HL-60/S4 (cell line): ENCODE data around the gene CORIN.

Source experiments
- in situ Hi-C: fragments of 300-500 bp; cut with MboI; formaldehyde crosslinking; loops from 2 replicates; pipeline ENCODE4 v1.14.3; 2022; ENCODE audit warnings: low sequenced_read_pairs

CORIN gene

DNA sequence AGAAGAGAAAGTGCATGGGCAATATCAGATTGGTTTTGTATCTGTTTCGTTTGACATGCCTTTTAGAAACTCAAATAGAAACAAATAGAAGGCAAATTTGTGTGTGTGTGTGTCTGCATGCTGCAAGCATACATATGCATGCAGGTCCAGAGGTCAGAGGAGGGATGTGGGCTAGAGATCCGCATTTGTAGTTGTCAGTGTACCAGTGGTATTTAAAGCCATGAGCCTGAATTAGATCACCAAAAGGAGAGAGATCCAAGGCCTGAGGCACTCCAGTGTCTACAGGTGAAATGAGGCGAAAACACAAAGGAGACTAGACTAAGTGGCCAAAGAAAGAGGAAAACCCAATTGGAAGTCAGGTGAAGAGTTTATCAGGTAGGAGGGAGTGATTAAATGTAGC lies 106.7 kb downstream of the CORIN start:
- in situ Hi-C loops = no loop called here

DNA sequence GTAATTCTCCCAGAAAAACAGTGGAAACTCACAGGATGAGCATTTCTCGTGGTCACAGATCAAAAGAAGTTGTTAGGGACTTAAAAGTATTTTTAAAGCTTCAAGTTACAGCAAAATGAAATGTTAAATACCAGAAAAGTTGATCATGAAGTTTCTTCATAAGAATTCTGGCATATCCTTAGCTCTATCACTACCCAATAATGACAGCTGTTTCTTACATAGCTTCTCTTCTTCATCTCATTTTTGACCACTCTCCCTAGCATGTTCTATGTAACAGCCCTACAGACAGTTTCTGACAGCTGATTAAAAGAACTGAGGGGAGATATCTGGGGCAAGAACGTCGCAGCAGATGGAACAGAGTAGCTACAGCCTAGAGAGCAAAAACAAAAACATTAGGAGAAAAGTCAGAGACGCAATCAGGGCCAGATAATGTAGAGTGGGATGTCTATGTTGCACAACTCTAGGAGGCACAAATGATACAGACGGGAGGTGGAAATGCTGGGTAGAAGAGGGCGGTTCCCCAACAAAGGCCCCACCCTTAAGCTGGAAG lies 108.7 kb downstream of the CORIN start:
- in situ Hi-C loops = no loop called here

- in situ Hi-C loops = no loop called here
Measured at GRCh38 chr4:47721892-47722575, 115.8 kb downstream of the CORIN start.

GRCh38 chr4:47721485-47721884 lies 116.4 kb downstream of the CORIN start:
- in situ Hi-C loops = no loop called here

DNA sequence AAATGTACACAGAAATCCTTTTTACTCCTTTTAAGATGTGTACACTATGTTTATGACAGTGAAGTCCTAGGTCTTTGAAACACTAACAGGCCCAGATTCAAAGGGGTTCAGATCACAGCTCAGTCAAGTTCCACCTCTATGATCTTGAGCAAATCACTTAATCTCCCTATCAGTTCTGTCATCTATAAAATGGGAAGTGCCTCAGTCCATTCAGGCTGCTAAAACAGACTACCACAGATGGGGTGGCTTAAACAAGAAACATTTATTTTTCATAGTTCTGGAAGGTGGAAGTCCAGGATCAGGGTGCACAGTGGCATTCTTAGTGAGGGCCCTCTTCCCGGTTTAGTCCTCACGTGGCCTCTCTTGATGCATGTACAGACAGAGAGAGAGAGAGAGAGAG lies 117.1 kb downstream of the CORIN start:
- in situ Hi-C loops = no loop called here

GRCh38 chr4:47719576-47719975 lies 118.3 kb downstream of the CORIN start:
- in situ Hi-C loops = no loop called here

GRCh38 chr4:47718696-47719095 lies 119.2 kb downstream of the CORIN start:
- in situ Hi-C loops = no loop called here

GRCh38 chr4:47717188-47717587 lies 120.7 kb downstream of the CORIN start:
- in situ Hi-C loops = no loop called here

DNA sequence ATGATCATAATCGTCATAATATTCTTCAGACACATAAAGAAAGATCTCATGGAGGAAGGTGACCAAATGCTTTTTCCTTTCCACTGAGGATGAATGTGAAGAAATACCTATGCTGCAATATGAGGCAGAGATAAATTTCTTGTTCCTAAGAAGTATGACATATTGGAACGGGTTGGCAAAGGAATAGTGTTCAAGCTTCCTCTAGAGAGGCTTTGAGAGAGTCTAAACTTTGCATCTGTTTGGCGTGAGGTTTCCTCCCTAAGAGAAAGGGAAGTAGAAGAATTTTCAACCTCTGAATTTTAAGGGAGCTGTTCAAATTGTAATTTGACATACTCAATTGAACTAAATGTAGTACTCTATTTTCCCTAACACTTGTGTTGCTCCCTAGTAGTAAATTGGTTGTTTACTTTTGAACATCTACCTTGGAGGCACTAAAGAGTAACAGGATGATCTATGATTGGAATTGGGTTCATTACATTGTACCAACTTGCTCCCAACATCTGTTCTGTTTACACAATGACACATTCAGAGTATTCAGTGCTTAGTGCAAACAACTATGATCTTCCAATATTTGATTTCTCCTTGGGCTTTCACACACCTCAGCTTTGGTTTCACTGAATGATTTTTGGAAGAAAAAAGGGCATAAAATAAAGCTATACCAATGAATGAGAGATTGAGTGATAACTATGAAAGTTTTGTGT lies 122.0 kb downstream of the CORIN start:
- in situ Hi-C loops = no loop called here

- in situ Hi-C loops = no loop called here
Measured at GRCh38 chr4:47714269-47714668, 123.6 kb downstream of the CORIN start.

DNA sequence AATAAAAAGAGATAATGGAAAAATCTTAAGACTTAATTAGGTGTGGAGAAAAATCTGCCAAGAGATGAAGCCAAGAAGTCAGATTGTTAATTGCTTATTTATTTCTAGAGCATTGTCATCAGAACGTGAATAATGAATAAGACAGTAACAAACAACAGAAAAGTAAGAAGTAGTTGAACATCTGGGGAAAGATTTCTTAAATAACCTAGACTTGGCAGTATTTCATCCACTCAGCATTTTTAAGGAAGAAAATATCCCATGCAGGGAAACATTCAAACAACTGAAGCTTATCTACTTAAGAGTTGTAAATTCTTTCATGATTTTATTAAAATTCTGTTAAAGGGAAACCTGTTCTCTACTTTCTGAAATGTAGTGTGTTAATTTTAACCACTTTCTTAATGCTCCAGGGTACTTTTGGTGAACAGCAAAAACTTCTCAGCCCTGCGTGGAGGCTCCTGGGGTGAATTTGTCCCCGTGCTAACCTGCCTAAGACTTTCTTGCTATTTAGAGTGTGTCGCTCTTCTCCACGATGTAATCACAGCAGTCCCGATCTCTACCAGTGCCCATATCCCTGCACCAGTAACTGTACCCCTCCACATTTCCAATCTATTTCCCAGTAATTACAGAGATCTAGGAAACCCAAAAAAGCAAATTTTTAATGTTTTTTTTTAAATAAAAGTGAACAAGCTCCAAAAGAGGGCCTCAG lies 124.6 kb downstream of the CORIN start:
- in situ Hi-C loops = no loop called here

DNA sequence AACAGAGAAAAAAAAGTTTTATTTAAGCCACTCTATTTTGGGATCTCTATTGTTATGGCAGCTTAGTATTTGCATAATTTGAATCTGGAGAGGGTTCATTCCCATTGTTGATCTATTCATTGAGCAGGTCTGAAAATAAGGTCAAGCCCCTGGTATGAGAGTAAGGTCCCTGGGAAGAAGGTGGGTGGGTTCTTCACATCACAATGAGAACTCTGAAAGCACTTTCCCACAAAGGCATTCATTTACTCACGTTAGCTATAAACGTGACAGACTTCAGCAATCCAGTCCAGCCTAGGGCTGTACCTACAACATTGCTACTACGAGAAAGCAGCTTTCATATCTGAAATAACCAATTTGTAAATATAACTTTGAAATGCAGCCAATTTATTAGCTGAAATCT lies 126.2 kb downstream of the CORIN start:
- in situ Hi-C loops = no loop called here

DNA sequence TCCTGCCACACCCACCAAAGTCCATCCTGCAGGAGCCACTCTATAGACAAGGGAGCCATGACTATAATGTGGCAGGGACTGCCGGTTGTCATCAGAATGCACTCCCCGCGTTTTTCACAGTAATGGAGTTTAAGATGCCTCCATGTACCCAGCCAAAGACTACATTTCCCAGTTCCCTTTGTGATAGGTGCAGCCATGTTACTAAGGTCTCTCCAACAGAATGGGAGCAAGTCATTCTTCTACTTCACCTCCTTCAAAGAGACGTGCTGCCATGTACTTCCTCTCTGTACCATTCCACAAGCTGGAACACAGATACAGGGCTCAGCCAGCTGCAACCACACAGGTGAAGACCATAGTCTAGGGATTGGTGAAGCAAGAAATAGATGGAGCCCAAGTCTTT lies 126.7 kb downstream of the CORIN start:
- in situ Hi-C loops = no loop called here

- in situ Hi-C loops = loop anchor here (10.0 kb wide), 1 partner anchor 218 kb away; no protein-coding TSS in a partner anchor
Measured at GRCh38 chr4:47706352-47706751, 131.5 kb downstream of the CORIN start.

GRCh38 chr4:47705326-47705981 lies 132.4 kb downstream of the CORIN start:
- in situ Hi-C loops = loop anchor here (10.0 kb wide), 1 partner anchor 219 kb away; no protein-coding TSS in a partner anchor

DNA sequence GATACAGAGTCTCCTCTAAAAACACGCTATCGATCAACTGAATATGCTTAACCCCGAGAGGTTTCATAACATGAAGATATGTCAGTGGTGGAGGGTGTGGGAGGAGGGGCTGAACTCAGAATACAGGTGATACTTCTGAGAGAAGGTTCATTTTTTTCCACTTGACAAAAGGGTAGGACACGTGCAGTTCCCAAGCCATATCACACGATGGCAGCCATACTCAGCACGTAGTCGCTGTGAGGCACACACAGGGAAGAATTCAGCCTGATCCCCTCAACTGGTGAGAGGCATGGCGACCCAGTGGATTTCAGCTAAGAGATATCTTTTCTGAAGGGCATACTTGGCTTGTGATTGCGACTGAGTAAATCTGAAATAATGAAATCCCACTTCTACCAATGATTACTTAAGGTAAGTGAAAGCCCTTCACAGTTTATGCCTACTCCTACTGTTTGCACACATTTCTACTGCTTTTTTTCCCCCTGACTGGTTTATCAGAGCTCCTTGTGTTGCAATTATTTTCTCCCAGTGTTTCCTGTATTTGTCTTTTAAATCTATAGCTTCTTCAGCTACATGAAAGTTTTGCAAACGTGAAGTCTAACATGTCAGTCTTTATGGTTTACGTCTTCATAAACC lies 133.1 kb downstream of the CORIN start:
- in situ Hi-C loops = loop anchor here (5.0 to 10.0 kb wide), 2 partner anchors 127 to 220 kb away; no protein-coding TSS in a partner anchor

DNA sequence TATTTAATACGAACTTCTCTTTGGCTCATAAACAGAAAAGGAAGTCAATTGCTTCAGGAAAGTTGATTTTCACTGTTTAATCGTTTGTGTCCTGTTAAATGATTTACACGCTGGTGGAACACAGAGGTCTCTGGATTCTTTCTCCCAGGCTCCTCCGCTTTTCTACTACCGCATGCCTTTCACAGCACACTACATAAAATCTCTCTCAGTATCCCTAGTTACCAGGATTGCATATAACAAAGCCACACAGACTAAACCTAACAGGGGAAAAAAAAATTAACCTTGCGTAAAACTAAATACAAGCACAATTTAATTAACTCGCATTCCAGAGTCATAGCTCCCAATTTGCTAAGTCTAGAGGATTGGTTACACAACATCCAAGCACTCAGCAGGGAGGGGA lies 133.9 kb downstream of the CORIN start:
- in situ Hi-C loops = loop anchor here (5.0 to 10.0 kb wide), 2 partner anchors 128 to 221 kb away; no protein-coding TSS in a partner anchor

DNA sequence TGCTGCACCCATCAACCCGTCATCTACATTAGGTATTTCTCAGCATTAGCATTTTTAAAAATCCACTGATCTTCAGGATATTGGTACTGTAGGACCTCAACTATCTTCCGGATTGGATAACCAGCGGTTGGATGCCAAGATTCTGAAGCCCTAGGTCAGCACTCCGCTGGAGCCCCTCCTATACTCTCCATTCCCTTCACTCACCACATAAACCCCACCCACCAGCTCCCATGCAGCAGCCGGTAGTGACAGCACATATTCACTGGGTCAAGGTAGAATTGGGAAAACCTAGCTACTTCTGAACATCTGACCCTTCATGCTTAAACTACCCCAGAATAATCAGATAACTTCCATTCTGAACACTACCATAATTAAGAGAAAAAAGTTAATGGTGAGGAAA lies 134.9 kb downstream of the CORIN start:
- in situ Hi-C loops = loop anchor here (5.0 to 10.0 kb wide), 2 partner anchors 129 to 222 kb away; no protein-coding TSS in a partner anchor

DNA sequence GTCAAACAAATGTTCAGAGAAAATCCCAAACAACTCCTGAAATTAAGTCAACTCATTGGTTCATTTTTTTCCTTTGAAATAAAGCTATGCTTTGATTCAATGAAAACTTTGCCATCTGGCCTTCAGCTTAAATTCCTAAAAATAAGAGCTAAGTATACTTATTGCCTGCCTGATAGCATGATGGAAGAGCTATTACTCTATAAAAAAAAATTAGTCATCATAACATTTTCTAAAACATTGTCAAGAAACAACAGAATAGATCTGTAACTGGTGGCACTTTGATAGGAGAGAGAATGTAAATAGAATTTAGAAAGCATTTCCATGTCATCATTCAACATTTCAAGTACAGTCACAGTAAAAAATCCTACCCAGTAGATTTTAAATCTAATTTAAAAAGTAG lies 136.6 kb downstream of the CORIN start:
- in situ Hi-C loops = loop anchor here (5.0 to 10.0 kb wide), 2 partner anchors 131 to 224 kb away; no protein-coding TSS in a partner anchor

DNA sequence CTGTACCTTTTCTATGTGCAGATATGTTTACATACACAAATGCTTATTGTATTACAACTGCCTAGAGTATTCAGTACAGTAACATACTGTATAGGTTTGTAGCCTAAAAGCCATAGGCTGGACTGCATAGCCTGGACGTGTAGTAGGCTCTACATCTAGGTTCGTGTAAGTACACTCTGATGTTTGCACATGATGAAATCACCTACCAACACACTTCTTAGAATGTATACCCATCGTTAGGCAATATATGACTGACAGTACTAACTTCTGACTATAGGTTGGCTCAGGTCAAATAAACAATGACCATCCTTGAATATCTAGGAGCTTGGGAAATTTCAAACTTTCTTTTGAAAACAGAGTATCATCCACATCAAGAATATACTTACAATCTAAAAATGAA lies 139.0 kb downstream of the CORIN start:
- in situ Hi-C loops = loop anchor here (25.0 kb wide), 1 partner anchor 388 kb away; no protein-coding TSS in a partner anchor
